ENCODE measurements around the gene MYOZ2.

DNA sequence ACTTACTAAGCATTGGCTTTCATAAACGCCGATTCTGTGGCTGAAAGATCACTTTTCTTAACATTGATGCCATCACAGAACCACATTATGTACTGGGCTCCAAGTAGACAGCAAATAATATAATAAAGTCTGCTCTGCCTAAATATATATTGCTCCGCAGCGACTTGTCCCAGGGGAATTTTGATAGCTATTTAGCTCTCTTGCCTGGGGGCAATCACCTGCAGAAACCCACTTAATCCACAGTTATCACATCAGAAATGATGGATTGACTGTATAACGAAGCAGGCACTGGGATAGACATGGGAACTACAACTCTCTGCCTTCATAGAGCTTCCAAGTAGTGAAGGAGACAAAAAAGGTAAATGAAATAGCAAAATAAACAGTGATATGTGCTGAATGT is 48.0 kb upstream of the MYOZ2 start:
- TF ChIP-seq, protein P1, sequence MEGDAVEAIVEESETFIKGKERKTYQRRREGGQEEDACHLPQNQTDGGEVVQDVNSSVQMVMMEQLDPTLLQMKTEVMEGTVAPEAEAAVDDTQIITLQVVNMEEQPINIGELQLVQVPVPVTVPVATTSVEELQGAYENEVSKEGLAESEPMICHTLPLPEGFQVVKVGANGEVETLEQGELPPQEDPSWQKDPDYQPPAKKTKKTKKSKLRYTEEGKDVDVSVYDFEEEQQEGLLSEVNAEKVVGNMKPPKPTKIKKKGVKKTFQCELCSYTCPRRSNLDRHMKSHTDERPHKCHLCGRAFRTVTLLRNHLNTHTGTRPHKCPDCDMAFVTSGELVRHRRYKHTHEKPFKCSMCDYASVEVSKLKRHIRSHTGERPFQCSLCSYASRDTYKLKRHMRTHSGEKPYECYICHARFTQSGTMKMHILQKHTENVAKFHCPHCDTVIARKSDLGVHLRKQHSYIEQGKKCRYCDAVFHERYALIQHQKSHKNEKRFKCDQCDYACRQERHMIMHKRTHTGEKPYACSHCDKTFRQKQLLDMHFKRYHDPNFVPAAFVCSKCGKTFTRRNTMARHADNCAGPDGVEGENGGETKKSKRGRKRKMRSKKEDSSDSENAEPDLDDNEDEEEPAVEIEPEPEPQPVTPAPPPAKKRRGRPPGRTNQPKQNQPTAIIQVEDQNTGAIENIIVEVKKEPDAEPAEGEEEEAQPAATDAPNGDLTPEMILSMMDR (IDR thresholded peaks at IDR 0.05) = no peak
- no peak for TF ChIP-seq POLR2A (IDR thresholded peaks at IDR 0.05)

All from tibial nerve (tissue), 3 donors.